K562 (cell line): ENCODE results near the gene TMEM139. TPM values are rescaled to one million over a fixed set of nuclear protein-coding genes. Genes with fewer than 3 reads are reported as not detected.

Source experiments
- ATAC-seq: fragments of 200-7000 bp; cut with Tn5 transposase; 3 replicates; pipeline ENCODE4 v1.9.1; 2020; ENCODE audit warnings: moderate library complexity
- BruUV-seq: library from RNA; stranded (reverse); fragments of 400-500 nt; replicated peaks from 2 replicates; lab custom pipeline; 2021; lab: Mats Ljungman, UMichigan
- CTCF ChIA-PET: fragments of 300-600 bp; formaldehyde crosslinking; extraction: SDS; loops from one replicate; lab custom pipeline; 2021; ENCODE audit warnings: low intra/inter-chr PET ratio; lab: Yijun Ruan, JAX
- POLR2A ChIA-PET: fragments of 300-600, 350-650 bp; sonication (Branson Sonifier 250); formaldehyde crosslinking; extraction: SDS; loops from one replicate; lab custom pipeline; 2021; ENCODE audit warnings: antibody characterized with exemption, inconsistent platforms; lab: Yijun Ruan, JAX
- DNase-seq, 4 experiments: peaks; one replicate each; pipeline versions ENCODE4 v3.0.0 to v3.0.0-alpha.2; 2011 to 2018; ENCODE audit warnings: low spot score in 3 of 4, mixed read lengths in 3 of 4; ENCODE audit errors: extremely low read depth in 1 of 4
- FAIRE-seq: peaks from 2 replicates; lab custom pipeline; 2011; peaks lifted over from hg19 to GRCh38; lab: Jason Lieb, UNC
- H2AFZ ChIP-seq: 2 replicates; pipeline ENCODE4 v1.6.0; 2011; ENCODE audit warnings: low read depth, low read length, control low read depth, inconsistent platforms
- H3K27ac ChIP-seq: fragments of 200-600 bp; 3 replicates; pipeline ENCODE4 v1.8.0; 2011; ENCODE audit warnings: low read depth, mild to moderate bottlenecking, control low read depth, inconsistent platforms, low read length, moderate library complexity, mixed read lengths; ENCODE audit errors: extremely low read depth
- H3K27me3 ChIP-seq, 2 experiments: fragments of 300-600 bp in 1 of 2; 2 replicates in 1 of 2; 3 replicates in 1 of 2; pipeline versions ENCODE4 v1.6.0 to v1.8.0; 2011; ENCODE audit warnings: inconsistent platforms in 2 of 2, low read length in 2 of 2, mild to moderate bottlenecking in 1 of 2, mixed read lengths in 1 of 2, moderate library complexity in 1 of 2; ENCODE audit not compliant: control insufficient read depth in 2 of 2, insufficient read depth in 2 of 2
- H3K36me3 ChIP-seq: fragments of 300-600 bp; 3 replicates; pipeline ENCODE4 v1.8.0; 2011; ENCODE audit warnings: mild to moderate bottlenecking, low read length, inconsistent platforms; ENCODE audit not compliant: control insufficient read depth, insufficient read depth
- H3K4me1 ChIP-seq, 2 experiments: fragments of 200-600 bp in 1 of 2; replicated peaks in 1 of 2; 2 replicates in 1 of 2; 3 replicates in 1 of 2; pipeline versions ENCODE4 v1.5.1 to v1.8.0; 2011; ENCODE audit warnings: inconsistent platforms in 2 of 2, low read length in 2 of 2, mild to moderate bottlenecking in 1 of 2, mixed read lengths in 1 of 2, moderate library complexity in 1 of 2; ENCODE audit not compliant: control insufficient read depth in 2 of 2, insufficient read depth in 2 of 2
- H3K4me2 ChIP-seq: 2 replicates; pipeline ENCODE4 v1.6.1; 2011; ENCODE audit warnings: low read length, control low read depth, inconsistent platforms, mixed read lengths; ENCODE audit not compliant: insufficient read depth
- H3K4me3 ChIP-seq: fragments of 200-600 bp; sonication (generic), shearing (Covaris generic); 2 replicates; pipeline ENCODE4 v1.5.1; 2016; ENCODE audit warnings: control low read depth, inconsistent platforms
- H3K79me2 ChIP-seq: fragments of 200-600 bp; 3 replicates; pipeline ENCODE4 v1.8.0; 2011; ENCODE audit warnings: low read length, inconsistent platforms; ENCODE audit not compliant: control insufficient read depth, insufficient read depth
- H3K9ac ChIP-seq, 2 experiments: 2 replicates each; pipeline versions ENCODE4 v1.6.0 to v1.6.1; 2011; ENCODE audit warnings: low read depth in 2 of 2, low read length in 2 of 2, control low read depth in 1 of 2, inconsistent platforms in 1 of 2, mild to moderate bottlenecking in 1 of 2, mixed read lengths in 1 of 2; ENCODE audit not compliant: insufficient read depth in 1 of 2
- H3K9me1 ChIP-seq: one replicate; pipeline ENCODE4 v1.6.0; 2011; ENCODE audit warnings: inconsistent platforms, mild to moderate bottlenecking, low read length, moderate library complexity; ENCODE audit not compliant: control insufficient read depth, insufficient read depth
- H3K9me3 ChIP-seq: replicated peaks from 2 replicates; pipeline ENCODE4 v1.5.1; 2011; ENCODE audit warnings: low read depth, low read length, inconsistent platforms; ENCODE audit not compliant: control insufficient read depth, insufficient read depth
- H4K20me1 ChIP-seq: replicated peaks from 2 replicates; pipeline ENCODE4 v1.6.1; 2011; ENCODE audit warnings: low read length, inconsistent platforms, mixed read lengths; ENCODE audit not compliant: control insufficient read depth, insufficient read depth
- CEBPG ChIP-seq, 3 experiments: fragments of 200-800 bp in 1 of 3; sonication (Bioruptor generic) in 1 of 3; sonication (generic) in 1 of 3; formaldehyde crosslinking in 1 of 3; IDR thresholded peaks in 2 of 3; conservative IDR thresholded peaks in 1 of 3; 2 replicates each; pipeline versions ENCODE4 v1.6.1 to v1.8.0; 2016 to 2022; ENCODE audit warnings: missing compliant biosample characterization in 2 of 3, missing genetic modification characterization in 2 of 3, mild to moderate bottlenecking in 1 of 3, missing genetic modification reagents in 1 of 3
- CREBBP ChIP-seq: IDR thresholded peaks from one replicate; pipeline ENCODE4 v1.6.1; 2012; ENCODE audit warnings: low read depth, mild to moderate bottlenecking, control low read depth, inconsistent platforms, low read length
- FOXM1 ChIP-seq, 2 experiments: fragments of 450-650 bp in 1 of 2; sonication (generic) in 1 of 2; formaldehyde crosslinking in 1 of 2; IDR thresholded peaks; 2 replicates each; pipeline versions ENCODE4 v1.6.1 to v1.9.0; 2017 to 2022; ENCODE audit warnings: low read depth in 2 of 2, mild to moderate bottlenecking in 2 of 2, missing genetic modification reagents in 1 of 2, moderate library complexity in 1 of 2
- IRF2 ChIP-seq: sonication (generic); formaldehyde crosslinking; IDR thresholded peaks from 2 replicates; pipeline ENCODE4 v1.8.1; 2022; ENCODE audit warnings: mild to moderate bottlenecking, missing genetic modification reagents
- MBD1 ChIP-seq: fragments of 250-450 bp; sonication (Bioruptor Pico); IDR thresholded peaks from 2 replicates; pipeline ENCODE4 v1.8.0; 2022; ENCODE audit warnings: inconsistent platforms
- PML ChIP-seq: IDR thresholded peaks from 2 replicates; pipeline ENCODE4 v1.6.1; 2012; ENCODE audit warnings: low read length, inconsistent platforms
- RFX7 ChIP-seq: fragments of 250-450 bp; sonication (Bioruptor Pico); IDR thresholded peaks from 2 replicates; pipeline ENCODE4 v1.5.1; 2021; ENCODE audit warnings: mild to moderate bottlenecking
- SREBF2 ChIP-seq: sonication (generic); formaldehyde crosslinking; IDR thresholded peaks from 2 replicates; pipeline ENCODE4 v1.4.0; 2020; ENCODE audit warnings: mild to moderate bottlenecking, missing genetic modification reagents
- TOE1 ChIP-seq, 2 experiments: fragments of 450-650 bp in 1 of 2; sonication (generic) in 1 of 2; formaldehyde crosslinking in 1 of 2; IDR thresholded peaks; 2 replicates each; pipeline versions ENCODE4 v1.7.1 to v1.8.0; 2016 to 2022; ENCODE audit warnings: borderline replicate concordance in 2 of 2, mild to moderate bottlenecking in 2 of 2, antibody characterized with exemption in 1 of 2, inconsistent platforms in 1 of 2, low read depth in 1 of 2, missing genetic modification reagents in 1 of 2, moderate library complexity in 1 of 2
- ZNF512 ChIP-seq: IDR thresholded peaks from 2 replicates; pipeline ENCODE4 v1.6.1; 2016; ENCODE audit warnings: missing genetic modification characterization, missing compliant biosample characterization
- WGBS: fragments of 100-300 bp; shearing (Covaris generic); methylation state at CpG from one replicate; pipeline ENCODE4 v1.1.6; 2016; ENCODE audit warnings: low coverage, mixed read lengths; ENCODE audit not compliant: insufficient coverage; ENCODE audit errors: missing lambda C conversion rate; 5-methylcytosine and 5-hydroxymethylcytosine counted together
- in situ Hi-C: fragments of 300-500 bp; cut with MboI; formaldehyde crosslinking; loops from 4 replicates; pipeline ENCODE4 v1.15.0; 2018; ENCODE audit warnings: inconsistent platforms, mixed read lengths
- intact Hi-C: fragments of 100-400 bp; cut with micrococcal nuclease; formaldehyde crosslinking; loops from 2 replicates; pipeline ENCODE4 v1.14.2; 2022
- polyA plus RNA-seq, 8 experiments: library from polyadenylated mRNA; depleted of rRNA in 4 of 8; stranded (reverse) in 5 of 8; unstranded in 3 of 8; fragments of >200 nt; fragmentation: Nextera tagmentation in 2 of 8; fragmentation: Illumina TruSeq in 1 of 8; extraction: Ambion mirVana in 2 of 8; extraction: Trizol in 1 of 8; gene quantifications; 2 replicates each; pipeline versions ENCODE4 v1.2.1 to v1.2.3, GENCODE V29; 2011 to 2014; ENCODE audit warnings: inconsistent platforms in 1 of 8, missing spikeins in 1 of 8
- total RNA-seq, 7 experiments: library from RNA; depleted of rRNA in 6 of 7; stranded (reverse); fragments of >200 nt in 6 of 7; fragmentation: Illumina TruSeq in 2 of 7; extraction: Trizol in 2 of 7; gene quantifications; 2 replicates each; pipeline versions ENCODE4 v1.2.1 to v1.2.3, GENCODE V29; 2011 to 2021; ENCODE audit warnings: low replicate concordance in 1 of 7

The TMEM139 gene
- total and polyA plus RNA-seq, 9 of the 15 experiments (the other 6 are each of a cell fraction or from before 2014, with no cell fraction given): 0.27 to 1.8 (median 0.79) TPM

- FAIRE-seq (no peak), ATAC-seq (no peak), DNase-seq (no peak)
- 10% methylated on average over 4 of the region's 4 CpGs for WGBS
- Histone ChIP-seq H3K4me2 (no peak overlapping the region), H3K27me3 (peaks cover 36 to 56% of the 10 kb centered on the region in 2 experiments; a peak in 4 of 5 replicates), H3K36me3 (no peaks in the 10 kb centered on the region), H3K9ac (no peak overlapping the region), H3K4me1 (no peaks in the 10 kb centered on the region), H4K20me1 (no peaks in the 10 kb centered on the region), H3K9me3 (no peaks in the 10 kb centered on the region), H3K9me1 (no peaks in the 10 kb centered on the region), H3K79me2 (no peaks in the 10 kb centered on the region), H3K27ac (no peak overlapping the region), H2AFZ (no peak overlapping the region), H3K4me3 (no peak overlapping the region)
- intact Hi-C loops (no loop called here), in situ Hi-C loops (no loop called here)
- no peak for TF ChIP-seq PML
- TF ChIP-seq SREBF2: no peak
- no peak for TF ChIP-seq IRF2
- TF ChIP-seq FOXM1 (IDR thresholded peaks at IDR 0.05; ENCODE audit: low read depth): no peak
- TF ChIP-seq FOXM1 (CRISPR knock-in tag; IDR thresholded peaks at IDR 0.05; ENCODE audit: low read depth): no peak
- no TSS peak for BruUV-seq
- CTCF ChIA-PET: no interaction called here
- POLR2A ChIA-PET: interaction anchor here (0.7 to 1.4 kb wide), 3 partner anchors 17 to 284 kb away, joined by 3 to 4 read pairs (median 4); no protein-coding TSS in a partner anchor
Measured at GRCh38 chr7:143316492-143316891, 31.7 kb downstream of the TMEM139 start.

- intact Hi-C loops: no loop called here
- Histone ChIP-seq H3K27me3 (peaks cover 43 to 72% of the 10 kb centered on the region in 2 experiments; a peak in 4 of 5 replicates), H3K79me2 (no peaks in the 10 kb centered on the region), H3K9ac (0 out of 4 replicates have a peak overlapping the region, but pooled peaks of 1 of the 2 experiments have one; percentile 4), H3K9me3 (no peaks in the 10 kb centered on the region), H3K36me3 (no peaks in the 10 kb centered on the region), H3K27ac (no peak overlapping the region), H2AFZ (no peak overlapping the region), H3K4me2 (no peak overlapping the region), H4K20me1 (no peaks in the 10 kb centered on the region), H3K4me3 (no peak overlapping the region), H3K4me1 (peaks cover 0 to 3% of the 10 kb centered on the region in 2 experiments; a peak in 1 of 5 replicates), H3K9me1 (no peaks in the 10 kb centered on the region)
- in situ Hi-C loops: no loop called here
- ChIA-PET POLR2A (interaction anchor here (0.8 to 1.0 kb wide), 3 partner anchors 9 to 18 kb away, joined by 4 to 7 read pairs (median 4); no protein-coding TSS in a partner anchor), CTCF (no interaction called here)
- BruUV-seq: no TSS peak
- WGBS: 2% methylated on average over 5 of the region's 5 CpGs
- no peak for DNase-seq
- FAIRE-seq: no peak
- ATAC-seq: peak; percentile 18
- TF ChIP-seq CEBPG (CRISPR knock-in tag; IDR thresholded peaks at IDR 0.05): no peak
- TF ChIP-seq CEBPG (tag; conservative IDR thresholded peaks at IDR 0.05 in 1 of 2, IDR thresholded peaks at IDR 0.05 in 1 of 2): peak; percentile 27 to 33; a peak in 2 of 4 replicates
- no peak for TF ChIP-seq RFX7 (CRISPR knock-in tag)
- no peak for TF ChIP-seq CREBBP
- TF ChIP-seq TOE1 (IDR thresholded peaks at IDR 0.05; ENCODE audit: borderline replicate concordance): no peak
- TF ChIP-seq TOE1 (CRISPR knock-in tag; IDR thresholded peaks at IDR 0.05; ENCODE audit: borderline replicate concordance, low read depth): no peak
- TF ChIP-seq ZNF512: no peak
- TF ChIP-seq MBD1 (CRISPR knock-in tag): no peak
Measured at GRCh38 chr7:143318661-143319060, 33.9 kb downstream of the TMEM139 start.
